Astrocyte (in vitro differentiated cells and primary cell): Measurements from ENCODE around the gene ARRDC3.

Experiments
- CTCF ChIP-seq: IDR thresholded peaks from 2 replicates; pipeline ENCODE4 v1.5.1; 2011; ENCODE audit warnings: low read depth, mild to moderate bottlenecking, inconsistent platforms, low read length, moderate library complexity; ENCODE audit not compliant: insufficient read depth
- EZH2 ChIP-seq: IDR thresholded peaks from 2 replicates; pipeline ENCODE4 v1.6.1; 2012; ENCODE audit warnings: mild to moderate bottlenecking, low read length, inconsistent platforms; ENCODE audit not compliant: insufficient read depth

GRCh38 chr5:91418158-91418557, 35.0 kb upstream of the ARRDC3 start:
- TF ChIP-seq CTCF (no peak), EZH2 (no peak)
